ENCODE data around the gene FBXO17. TPM values are rescaled to one million over a fixed set of nuclear protein-coding genes. Genes with fewer than 3 reads are reported as not detected.
A peak's percentile ranks its signal among the peaks of the same experiment; 100 is the strongest.

Gene FBXO17
- total RNA-seq, 1 donor from 2014 or later: not detected

- H3K36me3 Mint-ChIP-seq (ENCODE audit: low read depth): peaks cover 46% of the 10 kb centered on the region
- peaks cover 8% of the 10 kb centered on the region for H3K9me3 Mint-ChIP-seq
- peak within 1 kb of the TSS; percentile 97 for H3K27ac Mint-ChIP-seq
- no peaks in the 10 kb centered on the region for H3K27me3 Mint-ChIP-seq (ENCODE audit: low read depth)
- H3K4me3 Mint-ChIP-seq (ENCODE audit: low read depth): peak within 1 kb of the TSS; percentile 94
- H3K4me1 Mint-ChIP-seq (ENCODE audit: low read depth): peaks cover 29% of the 10 kb centered on the region
- DNase-seq (ENCODE audit: low spot score): peak; percentile 98
- intact Hi-C loops (cut with micrococcal nuclease): loop anchor here (1.0 to 5.0 kb wide), 6 partner anchors 32 to 557 kb away; partner anchors contain the start of genes ECH1, NFKBIB, PSMD8 and SIRT2
These were observed 44.6 kb downstream of the FBXO17 start, which contains the start of gene MRPS12 for GRCh38 chr19:38930776-38931520. Gene MRPS12 (plus strand): TSS chr19:38930944. CDS start chr19:38931295, 351 bp downstream.

GRCh38 chr19:38929929-38930775 lies 45.4 kb downstream of the FBXO17 start, which contains the start of gene SARS2:
Gene SARS2 (minus strand): TSS chr19:38930763. CDS start chr19:38930736, 27 bp downstream.
- no peaks in the 10 kb centered on the region for H3K27me3 Mint-ChIP-seq (ENCODE audit: low read depth)
- intact Hi-C loops (cut with micrococcal nuclease): loop anchor here (1.0 to 5.0 kb wide), 5 partner anchors 31 to 556 kb away; partner anchors contain the start of genes NFKBIB, PSMD8 and SIRT2
- H3K36me3 Mint-ChIP-seq (ENCODE audit: low read depth): peaks cover 38% of the 10 kb centered on the region
- H3K4me3 Mint-ChIP-seq (ENCODE audit: low read depth): peak within 1 kb of the TSS; percentile 94
- peaks cover 8% of the 10 kb centered on the region for H3K9me3 Mint-ChIP-seq
- peak; percentile 92 for DNase-seq (ENCODE audit: low spot score)
- peaks cover 29% of the 10 kb centered on the region for H3K4me1 Mint-ChIP-seq (ENCODE audit: low read depth)
- peak within 1 kb of the TSS; percentile 97 for H3K27ac Mint-ChIP-seq

- intact Hi-C loops (cut with micrococcal nuclease): no loop called here
- Mint-ChIP-seq H3K9me3 (no peaks in the 10 kb centered on the region), H3K4me3 (ENCODE audit: low read depth) (peak overlapping the region; percentile 33), H3K27me3 (ENCODE audit: low read depth) (no peaks in the 10 kb centered on the region), H3K4me1 (ENCODE audit: low read depth) (peaks cover 27% of the 10 kb centered on the region), H3K36me3 (ENCODE audit: low read depth) (peaks cover 31% of the 10 kb centered on the region), H3K27ac (peak overlapping the region; percentile 77)
- DNase-seq (ENCODE audit: low spot score): no peak
These were observed 47.0 kb downstream of the FBXO17 start for GRCh38 chr19:38928391-38929001.

GRCh38 chr19:38924388-38924787 lies 51.2 kb downstream of the FBXO17 start:
- H3K27ac Mint-ChIP-seq: no peak overlapping the region
- intact Hi-C loops (cut with micrococcal nuclease): no loop called here
- no peak for DNase-seq (ENCODE audit: low spot score)

GRCh38 chr19:38922482-38922881 lies 53.1 kb downstream of the FBXO17 start:
- Mint-ChIP-seq H3K4me3 (ENCODE audit: low read depth) (no peak overlapping the region), H3K4me1 (ENCODE audit: low read depth) (no peaks in the 10 kb centered on the region), H3K36me3 (ENCODE audit: low read depth) (peaks cover 21% of the 10 kb centered on the region), H3K9me3 (no peaks in the 10 kb centered on the region), H3K27ac (no peak overlapping the region), H3K27me3 (ENCODE audit: low read depth) (no peaks in the 10 kb centered on the region)
- DNase-seq (ENCODE audit: low spot score): no peak
- intact Hi-C loops (cut with micrococcal nuclease): no loop called here

More at GRCh38 chr19:38924388-38924787, 51.2 kb downstream of the FBXO17 start:
- no peaks in the 10 kb centered on the region for H3K27me3 Mint-ChIP-seq (ENCODE audit: low read depth)
- peaks cover 24% of the 10 kb centered on the region for H3K36me3 Mint-ChIP-seq (ENCODE audit: low read depth)
- no peak overlapping the region for H3K4me3 Mint-ChIP-seq (ENCODE audit: low read depth)
- H3K9me3 Mint-ChIP-seq: no peaks in the 10 kb centered on the region
- H3K4me1 Mint-ChIP-seq (ENCODE audit: low read depth): peaks cover 13% of the 10 kb centered on the region

- Mint-ChIP-seq H3K4me1 (ENCODE audit: low read depth) (no peaks in the 10 kb centered on the region), H3K27me3 (ENCODE audit: low read depth) (no peaks in the 10 kb centered on the region)
These were observed 53.9 kb downstream of the FBXO17 start for GRCh38 chr19:38921420-38922274.

GRCh38 chr19:38920602-38921419 lies 54.7 kb downstream of the FBXO17 start:
- Mint-ChIP-seq H3K36me3 (ENCODE audit: low read depth) (peaks cover 21% of the 10 kb centered on the region), H3K4me1 (ENCODE audit: low read depth) (no peaks in the 10 kb centered on the region), H3K27ac (no peak overlapping the region), H3K9me3 (no peaks in the 10 kb centered on the region), H3K27me3 (ENCODE audit: low read depth) (no peaks in the 10 kb centered on the region), H3K4me3 (ENCODE audit: low read depth) (no peak overlapping the region)
- intact Hi-C loops (cut with micrococcal nuclease): no loop called here
- DNase-seq (ENCODE audit: low spot score): no peak

More at GRCh38 chr19:38921420-38922274, 53.9 kb downstream of the FBXO17 start:
- Mint-ChIP-seq H3K9me3 (no peaks in the 10 kb centered on the region), H3K4me3 (ENCODE audit: low read depth) (no peak overlapping the region), H3K27ac (no peak overlapping the region), H3K36me3 (ENCODE audit: low read depth) (peaks cover 21% of the 10 kb centered on the region)
- no peak for DNase-seq (ENCODE audit: low spot score)
- intact Hi-C loops (cut with micrococcal nuclease): no loop called here

- H3K4me1 Mint-ChIP-seq (ENCODE audit: low read depth): no peaks in the 10 kb centered on the region
- no peaks in the 10 kb centered on the region for H3K27me3 Mint-ChIP-seq (ENCODE audit: low read depth)
- no peaks in the 10 kb centered on the region for H3K9me3 Mint-ChIP-seq
- no peak overlapping the region for H3K27ac Mint-ChIP-seq
- DNase-seq (ENCODE audit: low spot score): no peak
- no peak overlapping the region for H3K4me3 Mint-ChIP-seq (ENCODE audit: low read depth)
- H3K36me3 Mint-ChIP-seq (ENCODE audit: low read depth): peaks cover 21% of the 10 kb centered on the region
- intact Hi-C loops (cut with micrococcal nuclease): no loop called here
These were observed 55.5 kb downstream of the FBXO17 start for GRCh38 chr19:38919837-38920601.

GRCh38 chr19:38918526-38918925 lies 57.0 kb downstream of the FBXO17 start:
- DNase-seq (ENCODE audit: low spot score): no peak
- H3K9me3 Mint-ChIP-seq: no peaks in the 10 kb centered on the region
- H3K36me3 Mint-ChIP-seq (ENCODE audit: low read depth): peaks cover 10% of the 10 kb centered on the region
- no peaks in the 10 kb centered on the region for H3K27me3 Mint-ChIP-seq (ENCODE audit: low read depth)
- intact Hi-C loops (cut with micrococcal nuclease): no loop called here
- no peak overlapping the region for H3K4me3 Mint-ChIP-seq (ENCODE audit: low read depth)
- no peak overlapping the region for H3K27ac Mint-ChIP-seq
- no peaks in the 10 kb centered on the region for H3K4me1 Mint-ChIP-seq (ENCODE audit: low read depth)

GRCh38 chr19:38917921-38918491 lies 57.5 kb downstream of the FBXO17 start:
- H3K4me1 Mint-ChIP-seq (ENCODE audit: low read depth): peaks cover 2% of the 10 kb centered on the region
- no peak overlapping the region for H3K27ac Mint-ChIP-seq
- H3K4me3 Mint-ChIP-seq (ENCODE audit: low read depth): no peak overlapping the region
- H3K9me3 Mint-ChIP-seq: no peaks in the 10 kb centered on the region
- peaks cover 10% of the 10 kb centered on the region for H3K36me3 Mint-ChIP-seq (ENCODE audit: low read depth)
- intact Hi-C loops (cut with micrococcal nuclease): no loop called here
- no peak for DNase-seq (ENCODE audit: low spot score)
- H3K27me3 Mint-ChIP-seq (ENCODE audit: low read depth): no peaks in the 10 kb centered on the region
